Inferior parietal cortex (tissue), 1 donor: ENCODE measurements around the gene PBX3.

Experiments used
- DNase-seq: peaks from one replicate; pipeline ENCODE4 v3.0.0-alpha.2; 2016; ENCODE audit errors: extremely low spot score

PBX3 gene

DNA sequence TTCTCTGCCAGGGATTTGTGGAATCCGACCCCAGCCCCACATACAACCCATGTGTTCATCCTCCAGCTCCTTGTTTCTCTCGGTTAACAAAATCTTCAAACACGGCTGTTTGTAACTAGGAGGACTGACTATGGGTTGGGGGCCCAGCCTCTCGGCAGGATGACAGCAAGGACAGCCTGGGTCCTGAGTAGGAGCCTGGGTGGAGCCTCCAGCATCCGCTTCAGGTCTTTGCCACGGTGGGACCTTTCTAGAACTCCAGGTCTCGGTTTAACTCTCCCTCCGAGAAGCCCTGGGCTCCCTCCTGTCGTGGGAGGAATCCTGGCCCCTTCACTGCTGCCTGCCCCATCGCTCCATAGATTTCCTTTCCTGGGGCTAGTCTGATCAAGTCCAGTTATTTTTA is 248.5 kb downstream of the PBX3 start:
- DNase-seq = no peak

DNA sequence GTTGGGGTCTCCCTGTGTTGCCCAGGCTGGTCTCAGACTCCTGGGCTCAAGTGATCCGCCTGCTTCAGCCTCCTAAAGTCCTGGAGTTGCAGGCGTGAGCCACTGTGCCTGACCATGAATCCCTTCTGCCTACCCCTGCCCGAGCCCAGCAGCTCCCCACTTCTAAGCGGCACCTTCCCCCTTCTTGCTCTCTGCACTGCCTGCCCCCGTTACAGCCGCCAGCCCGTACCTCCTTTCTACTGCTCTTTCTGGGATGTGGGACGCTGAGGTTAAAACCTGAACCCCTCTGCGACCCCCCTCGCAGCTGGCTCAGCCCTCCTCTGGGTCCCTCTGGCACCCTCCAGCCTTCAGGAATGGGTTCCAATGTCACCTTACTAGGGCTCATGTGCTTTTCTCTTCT is 249.6 kb downstream of the PBX3 start:
- DNase-seq = no peak

DNA sequence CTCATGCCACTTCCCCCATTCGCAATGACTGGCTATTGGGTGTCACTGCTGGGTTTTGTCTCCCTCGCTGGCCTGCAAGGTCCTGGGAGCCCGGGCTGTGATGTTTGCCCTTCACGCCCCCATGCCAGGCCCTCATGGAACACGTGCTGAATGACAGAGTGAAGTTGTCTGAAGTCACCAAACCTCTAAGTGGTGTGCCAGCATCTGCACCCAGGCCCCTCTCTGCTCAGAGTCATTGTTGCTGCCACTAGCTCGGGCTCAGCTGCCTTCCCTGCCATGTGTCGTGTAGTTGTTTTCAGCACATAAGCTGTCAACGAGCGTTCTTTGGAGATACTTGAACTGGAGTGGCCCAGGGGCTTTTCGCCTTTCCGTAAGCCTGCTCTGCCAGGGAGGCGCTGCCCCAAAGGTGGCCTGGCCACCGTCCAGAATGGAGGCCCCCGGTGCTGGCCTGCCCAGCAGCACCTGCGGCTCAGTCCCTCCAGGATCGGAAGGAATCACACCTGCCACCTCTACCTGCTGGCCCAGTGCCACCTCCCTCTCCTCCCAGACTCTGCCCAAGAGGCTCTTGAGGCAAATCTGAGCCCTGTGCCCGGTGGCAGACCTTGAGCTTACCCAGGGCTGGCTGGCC is 250.1 kb downstream of the PBX3 start:
- DNase-seq = no peak

DNA sequence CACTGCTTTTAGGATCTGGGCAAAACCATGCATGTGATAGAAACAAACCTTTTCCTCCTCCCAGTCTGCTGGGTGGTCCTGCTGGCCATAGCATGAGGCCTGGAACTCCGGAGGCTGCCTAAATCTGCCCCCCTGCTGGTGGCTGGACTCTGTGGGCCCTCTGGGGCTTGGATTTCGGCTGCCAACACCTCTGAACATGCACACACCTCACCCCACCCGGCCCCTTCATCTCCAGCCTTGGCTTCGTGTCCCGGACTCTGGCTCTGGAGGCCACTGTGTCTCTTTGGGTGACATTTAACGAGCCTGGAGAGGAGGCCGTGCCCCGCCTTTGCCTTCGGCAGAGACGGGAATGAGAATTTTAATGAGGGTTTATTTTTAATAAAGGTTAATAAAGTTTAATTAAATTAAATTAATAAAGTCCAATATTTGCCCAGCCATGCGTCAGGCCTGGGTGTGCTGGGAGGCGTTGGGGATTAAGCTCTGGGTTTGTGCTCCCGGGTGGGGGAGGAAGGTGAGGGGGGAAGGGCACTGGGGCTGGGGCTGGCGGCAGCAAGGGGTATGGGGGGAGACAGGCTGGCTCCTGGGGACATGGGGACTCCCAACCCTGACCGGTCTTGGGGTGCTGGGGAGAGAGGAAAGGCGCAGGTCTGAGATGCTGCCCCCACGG is 251.8 kb downstream of the PBX3 start:
- no peak for DNase-seq

DNA sequence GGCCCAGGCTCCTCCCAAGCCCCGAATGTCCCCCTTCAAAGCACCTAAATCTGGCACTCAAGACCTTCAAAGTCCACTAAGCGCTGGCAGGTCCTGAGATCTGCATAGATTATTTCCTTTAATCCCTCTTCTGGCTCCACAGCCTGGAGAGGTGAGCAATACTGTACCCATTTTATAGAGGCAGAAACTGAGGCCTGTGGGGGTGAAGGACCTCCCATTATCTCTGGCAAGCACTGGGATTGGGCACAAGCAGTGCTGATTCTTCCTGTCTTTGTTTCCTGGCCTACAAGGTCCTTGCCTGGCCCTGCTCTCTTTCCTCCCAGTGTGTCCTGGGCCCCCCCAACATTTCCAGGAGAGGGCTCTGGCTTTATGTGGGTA is 252.3 kb downstream of the PBX3 start:
- DNase-seq = no peak

DNA sequence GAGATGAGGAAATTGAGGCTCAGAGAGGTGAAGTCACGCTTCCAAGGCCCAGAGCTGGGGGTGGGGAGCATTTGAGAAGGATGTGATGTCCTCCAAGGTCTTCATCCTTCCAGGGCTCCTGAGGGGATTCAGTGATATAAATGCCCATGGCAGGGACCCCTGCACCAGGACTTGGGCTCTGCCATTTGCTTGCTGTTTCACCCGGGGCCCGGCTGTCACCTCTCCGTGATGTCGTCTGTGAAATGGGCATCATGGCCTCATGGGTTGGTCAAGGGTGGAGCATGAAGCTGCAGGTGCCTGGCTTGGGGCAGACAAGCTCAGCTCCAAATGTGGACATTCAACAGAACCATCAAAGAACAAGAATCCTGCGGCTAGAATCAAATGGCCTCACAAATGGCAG is 253.1 kb downstream of the PBX3 start:
- DNase-seq = no peak

DNA sequence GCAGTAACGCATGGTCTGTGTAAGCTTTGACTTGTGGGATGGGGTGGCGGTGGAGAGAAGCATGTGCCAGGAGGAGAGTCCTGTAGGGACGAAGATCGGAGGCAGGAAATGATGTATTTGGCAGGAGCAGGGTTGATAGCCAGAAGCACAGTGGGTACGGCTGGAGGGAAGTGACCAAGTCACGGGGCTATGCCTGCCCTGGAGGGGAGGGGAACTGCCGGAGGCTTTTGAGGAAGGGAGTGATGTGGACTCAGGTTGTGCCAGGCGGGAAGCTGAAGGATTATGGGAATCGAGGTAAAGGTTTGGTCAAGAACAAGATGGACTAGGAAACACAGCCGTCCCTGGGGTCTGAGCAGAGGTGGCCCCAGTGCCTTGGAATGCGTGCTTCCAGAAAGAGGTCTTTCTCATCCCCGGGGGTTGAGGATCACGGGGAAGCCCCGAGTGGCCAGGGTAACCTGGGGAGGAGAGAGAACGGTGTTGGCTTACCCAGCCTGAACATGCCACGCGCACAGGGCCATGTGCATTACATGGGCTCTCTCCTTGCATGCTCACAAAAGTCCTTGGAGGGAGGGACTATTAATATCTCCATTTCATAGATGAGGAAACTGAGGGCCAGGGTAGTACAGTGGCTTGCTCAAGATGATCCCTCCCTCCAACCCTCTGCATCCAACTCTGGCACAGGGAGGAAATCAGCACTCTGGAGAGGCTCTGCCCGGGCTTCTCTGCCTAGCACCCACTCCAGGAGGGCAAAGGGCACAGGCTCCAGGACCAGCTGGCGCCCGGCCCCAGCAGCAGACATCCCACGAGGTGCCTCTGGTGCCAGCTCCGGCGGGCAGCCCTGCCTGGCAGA is 253.8 kb downstream of the PBX3 start:
- no peak for DNase-seq

DNA sequence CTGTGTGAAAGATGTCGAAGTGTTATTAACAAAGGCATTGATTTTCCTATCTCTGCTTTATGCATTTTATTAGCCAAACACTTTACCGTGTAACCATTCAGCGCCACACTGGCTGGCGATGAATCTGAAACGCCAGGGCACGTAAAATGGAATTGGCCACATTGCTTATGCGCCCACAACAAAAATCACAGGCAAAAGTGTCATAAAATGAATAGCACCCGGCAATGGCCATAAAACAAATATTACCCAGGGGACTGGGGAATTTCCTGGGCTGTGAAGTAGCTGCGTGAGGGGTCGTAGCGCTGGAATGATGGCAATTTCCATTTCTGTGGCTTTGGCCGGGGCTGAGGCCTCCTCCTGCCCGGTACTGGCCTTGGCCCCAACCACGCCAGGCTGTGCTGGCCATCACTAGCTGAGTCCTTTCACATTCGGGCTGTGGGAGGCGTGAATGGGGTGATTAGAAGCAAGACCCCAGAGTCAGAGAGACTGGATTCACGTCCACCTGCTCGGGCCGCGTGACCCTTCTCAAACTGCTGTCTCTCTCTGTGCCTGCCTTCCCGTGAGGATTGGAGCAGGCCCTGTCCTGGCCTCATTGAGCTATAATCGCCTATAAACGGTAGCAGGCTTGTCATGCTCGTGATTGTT is 254.5 kb downstream of the PBX3 start:
- no peak for DNase-seq

DNA sequence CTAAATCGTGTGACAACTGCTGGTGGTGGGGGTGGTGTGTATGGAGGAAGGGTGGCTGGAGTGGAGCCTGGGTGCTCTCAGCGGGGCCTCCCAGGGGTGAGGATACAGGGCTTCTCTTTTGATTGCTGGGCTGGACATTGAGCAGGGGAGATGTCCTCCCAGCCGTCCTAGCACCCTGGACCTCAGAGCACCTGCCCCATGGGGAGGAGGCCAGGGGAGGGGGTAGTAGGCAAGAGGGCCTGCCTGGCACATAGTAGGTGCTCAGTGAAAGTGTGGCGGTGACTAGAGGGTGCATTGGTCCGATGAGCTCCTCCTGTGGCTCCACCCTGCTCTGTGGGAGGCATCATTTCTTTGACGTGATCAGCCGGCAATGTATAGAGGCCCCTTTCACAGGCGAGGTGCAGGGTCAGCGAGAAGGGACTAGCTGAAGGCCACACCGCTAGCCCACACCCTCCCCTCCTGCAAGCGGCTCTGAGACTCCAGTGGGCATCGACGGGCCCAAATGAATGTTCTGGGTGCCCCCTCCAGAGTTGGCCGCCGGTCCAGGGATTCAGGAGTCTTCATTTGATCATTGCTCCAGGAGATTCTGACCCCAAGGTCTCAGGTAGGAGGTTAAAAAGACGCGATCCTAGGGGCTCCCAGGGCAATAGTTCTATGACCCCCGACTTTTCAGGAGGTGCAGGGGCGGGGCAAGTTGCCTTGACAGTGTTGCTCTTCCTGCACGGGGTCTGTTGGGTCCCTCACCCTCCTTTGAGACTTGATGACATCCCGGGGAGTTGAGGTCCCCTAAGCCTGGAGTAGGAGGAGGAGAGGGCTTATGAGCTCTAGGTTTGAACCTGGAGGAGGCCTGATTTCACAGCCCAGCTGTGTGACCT is 255.5 kb downstream of the PBX3 start:
- no peak for DNase-seq

DNA sequence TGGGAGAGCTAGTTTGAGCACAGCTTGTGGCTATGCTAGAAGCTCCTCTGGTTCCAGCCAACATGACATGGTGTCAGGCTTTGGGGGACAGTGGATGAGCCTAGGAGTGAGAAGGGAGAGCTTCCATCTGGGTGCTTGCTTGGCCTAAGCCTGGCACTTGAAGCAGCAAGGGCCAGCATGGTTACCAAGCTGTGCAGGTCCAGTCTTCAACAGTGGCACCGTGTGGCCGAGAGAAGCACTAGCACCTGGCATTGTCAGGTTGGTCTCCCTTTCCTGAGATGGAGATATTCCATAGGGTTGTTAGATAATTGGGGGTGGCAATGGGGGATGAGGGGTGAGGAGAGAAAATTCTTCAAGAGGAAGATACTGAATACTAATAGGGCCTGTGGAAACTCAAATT is 261.9 kb downstream of the PBX3 start:
- DNase-seq = no peak

DNA sequence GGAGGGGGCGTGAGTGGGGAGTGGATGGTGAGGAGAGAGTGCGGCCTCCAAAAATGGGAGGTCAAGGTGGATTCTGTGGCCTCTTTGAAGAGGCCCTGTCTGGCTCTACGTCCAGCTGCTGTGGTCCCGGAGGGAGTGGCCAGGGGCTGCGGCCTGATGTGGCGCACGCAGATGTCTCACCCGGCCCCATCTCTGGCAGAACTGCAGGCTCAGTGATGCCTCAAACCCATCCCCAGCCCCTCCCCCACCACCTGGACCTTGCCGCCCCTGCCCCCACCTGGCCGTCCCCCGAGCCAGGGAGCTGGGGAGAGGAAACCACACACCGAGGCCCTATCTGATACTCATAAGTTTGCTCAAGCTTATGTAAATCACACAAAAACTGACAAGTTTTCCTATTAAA is 267.6 kb downstream of the PBX3 start:
- no peak for DNase-seq

DNA sequence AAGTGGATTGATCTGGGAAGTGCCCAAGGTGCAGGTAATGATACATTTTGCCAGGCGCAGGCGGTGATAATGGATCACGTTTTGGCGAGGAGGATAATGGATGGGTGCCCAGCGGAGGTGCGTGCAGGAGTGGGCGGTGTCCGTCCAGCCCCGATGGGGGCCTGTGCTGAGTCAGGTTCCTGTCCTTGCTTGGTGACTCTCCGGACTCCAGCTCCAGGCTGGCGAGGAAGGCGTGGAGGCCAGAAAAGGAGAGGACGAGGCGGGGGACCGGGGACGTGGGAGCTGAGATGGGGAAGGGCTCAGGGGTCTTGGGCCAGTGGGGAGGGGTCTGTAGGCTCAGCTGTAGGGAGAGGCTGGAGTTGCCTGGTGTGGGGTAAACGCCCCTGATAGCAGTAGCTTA is 268.3 kb downstream of the PBX3 start:
- DNase-seq = no peak

DNA sequence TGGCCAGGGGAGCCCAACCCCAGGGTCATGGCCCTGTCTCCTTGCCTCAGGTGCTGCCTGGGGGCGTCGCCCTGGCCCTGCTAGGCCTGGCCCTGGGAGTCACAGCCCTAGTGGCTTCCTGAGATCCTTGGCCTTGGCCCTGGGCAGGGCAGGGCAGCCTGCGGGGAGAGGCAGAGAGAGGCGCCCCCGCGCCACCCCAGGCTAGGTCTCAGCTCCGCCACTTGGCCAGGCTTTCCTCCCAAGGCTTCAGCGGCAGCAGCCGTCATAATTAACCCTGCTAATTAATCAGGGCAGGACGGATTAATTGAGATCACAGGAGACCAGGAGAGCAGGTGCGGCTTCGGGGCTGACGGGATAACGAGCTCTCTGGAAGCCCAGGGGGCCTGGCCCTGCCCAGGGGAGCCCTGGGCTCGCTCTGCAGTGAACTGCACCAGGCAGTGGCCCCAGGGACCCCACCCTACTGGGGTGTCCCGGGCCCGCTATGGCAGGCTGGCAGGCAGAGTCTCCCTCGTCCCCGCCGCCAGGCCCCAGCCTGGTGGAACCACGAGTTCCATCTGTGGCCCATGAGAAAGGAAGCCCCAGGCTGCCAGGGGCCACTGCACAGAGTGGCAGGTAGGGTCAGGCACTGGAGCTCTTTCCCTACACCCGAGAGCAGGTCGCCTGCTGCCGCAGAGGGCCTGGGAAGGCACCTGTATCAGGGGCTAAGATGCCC is 269.6 kb downstream of the PBX3 start:
- no peak for DNase-seq
